ENCODE data around the gene DENND1A.
"Not testable (repeated sequence)": the region's sequence is repeated elsewhere in the genome, so short reads cannot be mapped to it uniquely, and the experiment has no call there.

The DENND1A gene

GRCh38 chr9:123643518-123643917, 286.4 kb downstream of the DENND1A start:
- no peak overlapping the region for H3K27ac ChIP-seq
- no peak for DNase-seq (ENCODE audit: low read depth, low spot score)

GRCh38 chr9:123642291-123643278, 287.3 kb downstream of the DENND1A start:
- no peak for DNase-seq (ENCODE audit: low read depth, low spot score)
- no peak overlapping the region for H3K27ac ChIP-seq

- DNase-seq (ENCODE audit: low read depth, low spot score), result no peak
- H3K27ac ChIP-seq, result no peak overlapping the region
These were observed 289.1 kb downstream of the DENND1A start for GRCh38 chr9:123640792-123641222.

- H3K27ac ChIP-seq, result no peak overlapping the region
- DNase-seq (ENCODE audit: low read depth, low spot score), result no peak
These were observed 290.2 kb downstream of the DENND1A start for GRCh38 chr9:123639743-123640142.

- DNase-seq (ENCODE audit: low read depth, low spot score), result no peak
- no peak overlapping the region for H3K27ac ChIP-seq
These were observed 291.8 kb downstream of the DENND1A start for GRCh38 chr9:123637945-123638634.

- DNase-seq (ENCODE audit: low read depth, low spot score), result no peak
- H3K27ac ChIP-seq, result no peak overlapping the region
These were observed 292.4 kb downstream of the DENND1A start for GRCh38 chr9:123637606-123637944.

- not testable (repeated sequence) for DNase-seq (ENCODE audit: low read depth, low spot score)
These were observed 293.1 kb downstream of the DENND1A start for GRCh38 chr9:123636805-123637204.

GRCh38 chr9:123631862-123632261, 298.1 kb downstream of the DENND1A start:
- H3K27ac ChIP-seq, result no peak overlapping the region
- no peak for DNase-seq (ENCODE audit: low read depth, low spot score)

More at GRCh38 chr9:123636805-123637204, 293.1 kb downstream of the DENND1A start:
- H3K27ac ChIP-seq, result not testable (repeated sequence)

GRCh38 chr9:123630233-123630632, 299.7 kb downstream of the DENND1A start:
- no peak overlapping the region for H3K27ac ChIP-seq

GRCh38 chr9:123629531-123629930, 300.4 kb downstream of the DENND1A start:
- no peak for DNase-seq (ENCODE audit: low read depth, low spot score)
- H3K27ac ChIP-seq, result no peak overlapping the region

More at GRCh38 chr9:123630233-123630632, 299.7 kb downstream of the DENND1A start:
- DNase-seq (ENCODE audit: low read depth, low spot score), result no peak

- H3K27ac ChIP-seq, result no peak overlapping the region
- no peak for DNase-seq (ENCODE audit: low read depth, low spot score)
These were observed 307.1 kb downstream of the DENND1A start for GRCh38 chr9:123622711-123623241.

GRCh38 chr9:123620239-123620638, 309.7 kb downstream of the DENND1A start:
- H3K27ac ChIP-seq, result no peak overlapping the region
- no peak for DNase-seq (ENCODE audit: low read depth, low spot score)

GRCh38 chr9:123617952-123618678, 311.8 kb downstream of the DENND1A start:
- DNase-seq (ENCODE audit: low read depth, low spot score), result no peak
- no peak overlapping the region for H3K27ac ChIP-seq

- DNase-seq (ENCODE audit: low read depth, low spot score), result no peak
- no peak overlapping the region for H3K27ac ChIP-seq
These were observed 312.6 kb downstream of the DENND1A start for GRCh38 chr9:123617286-123617685.

GRCh38 chr9:123616707-123617106, 313.2 kb downstream of the DENND1A start:
- H3K27ac ChIP-seq, result no peak overlapping the region
- DNase-seq (ENCODE audit: low read depth, low spot score), result no peak

- no peak overlapping the region for H3K27ac ChIP-seq
- no peak for DNase-seq (ENCODE audit: low read depth, low spot score)
These were observed 314.5 kb downstream of the DENND1A start for GRCh38 chr9:123615381-123615780.

- no peak for DNase-seq (ENCODE audit: low read depth, low spot score)
These were observed 315.3 kb downstream of the DENND1A start for GRCh38 chr9:123614306-123615263.

GRCh38 chr9:123611226-123611625, 318.7 kb downstream of the DENND1A start:
- DNase-seq (ENCODE audit: low read depth, low spot score), result no peak
- no peak overlapping the region for H3K27ac ChIP-seq

More at GRCh38 chr9:123614306-123615263, 315.3 kb downstream of the DENND1A start:
- H3K27ac ChIP-seq, result no peak overlapping the region

GRCh38 chr9:123609844-123610243, 320.1 kb downstream of the DENND1A start:
- DNase-seq (ENCODE audit: low read depth, low spot score), result no peak
- no peak overlapping the region for H3K27ac ChIP-seq

All from epithelial cell of prostate (primary cell).